ENCODE results near the gene DAZAP1. TPM values are rescaled to one million over a fixed set of nuclear protein-coding genes. Genes with fewer than 3 reads are reported as not detected.

DAZAP1 gene
- total RNA-seq, 1 experiment from 2014 or later: 360 TPM

DNA sequence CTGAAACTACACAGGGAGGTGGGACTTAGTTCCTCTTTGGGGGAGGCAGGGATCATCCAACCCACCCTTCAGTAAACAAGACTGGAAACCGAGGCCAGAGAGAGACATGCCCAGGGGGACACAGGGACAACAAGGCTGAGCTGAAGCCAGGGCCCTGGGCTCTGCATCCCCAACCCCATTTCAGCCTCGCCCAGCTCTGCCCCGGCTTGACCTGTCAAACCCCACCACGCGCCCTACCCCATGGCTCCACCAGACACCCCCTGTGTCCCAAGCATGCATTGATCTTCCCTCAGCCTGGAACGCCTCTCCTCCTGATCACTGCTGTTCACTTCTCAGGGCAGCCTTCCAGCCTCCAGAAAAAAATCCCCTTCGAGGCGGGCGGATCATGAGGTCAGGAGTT lies 40.6 kb downstream of the DAZAP1 start:
- Mint-ChIP-seq H3K9me3 (no peaks in the 10 kb centered on the region), H3K4me3 (no peak overlapping the region), H3K36me3 (no peaks in the 10 kb centered on the region), H3K4me1 (peaks cover 6% of the 10 kb centered on the region; the same call in 1 of the 2 replicates), H3K27ac (no peak overlapping the region), H3K27me3 (ENCODE audit: low read depth) (peaks cover 64% of the 10 kb centered on the region)
- POLR2A ChIA-PET: no interaction called here
- ATAC-seq: no peak
- CTCF ChIA-PET: no interaction called here
- DNase-seq (ENCODE audit: low spot score): no peak
- no peak for TF ChIP-seq NR3C1 (CRISPR knock-in tag; conservative IDR thresholded peaks at IDR 0.05; ENCODE audit: low read depth)

- Mint-ChIP-seq H3K9me3 (no peaks in the 10 kb centered on the region), H3K4me3 (no peak within 1 kb of the TSS), H3K4me1 (peaks cover 5% of the 10 kb centered on the region; the same call in 1 of the 2 replicates), H3K36me3 (no peaks in the 10 kb centered on the region), H3K27me3 (ENCODE audit: low read depth) (peaks cover 76% of the 10 kb centered on the region), H3K27ac (no peak within 1 kb of the TSS)
- DNase-seq (ENCODE audit: low spot score): peak; percentile 86
- ATAC-seq: peak; percentile 47
- TF ChIP-seq NFYB (CRISPR knock-in tag; conservative IDR thresholded peaks at IDR 0.05; ENCODE audit: low read depth) (peak; percentile 89), SP1 (CRISPR knock-in tag; conservative IDR thresholded peaks at IDR 0.05) (0 out of 2 replicates have a peak, but pooled peaks have one; percentile 23), MAX (CRISPR knock-in tag; IDR thresholded peaks at IDR 0.05) (peak; percentile 55), ZNF263 (CRISPR knock-in tag; IDR thresholded peaks at IDR 0.05; ENCODE audit: low read depth) (peak; percentile 89), TEAD1 (CRISPR knock-in tag; IDR thresholded peaks at IDR 0.05) (no peak)
- TF ChIP-seq, protein P1, sequence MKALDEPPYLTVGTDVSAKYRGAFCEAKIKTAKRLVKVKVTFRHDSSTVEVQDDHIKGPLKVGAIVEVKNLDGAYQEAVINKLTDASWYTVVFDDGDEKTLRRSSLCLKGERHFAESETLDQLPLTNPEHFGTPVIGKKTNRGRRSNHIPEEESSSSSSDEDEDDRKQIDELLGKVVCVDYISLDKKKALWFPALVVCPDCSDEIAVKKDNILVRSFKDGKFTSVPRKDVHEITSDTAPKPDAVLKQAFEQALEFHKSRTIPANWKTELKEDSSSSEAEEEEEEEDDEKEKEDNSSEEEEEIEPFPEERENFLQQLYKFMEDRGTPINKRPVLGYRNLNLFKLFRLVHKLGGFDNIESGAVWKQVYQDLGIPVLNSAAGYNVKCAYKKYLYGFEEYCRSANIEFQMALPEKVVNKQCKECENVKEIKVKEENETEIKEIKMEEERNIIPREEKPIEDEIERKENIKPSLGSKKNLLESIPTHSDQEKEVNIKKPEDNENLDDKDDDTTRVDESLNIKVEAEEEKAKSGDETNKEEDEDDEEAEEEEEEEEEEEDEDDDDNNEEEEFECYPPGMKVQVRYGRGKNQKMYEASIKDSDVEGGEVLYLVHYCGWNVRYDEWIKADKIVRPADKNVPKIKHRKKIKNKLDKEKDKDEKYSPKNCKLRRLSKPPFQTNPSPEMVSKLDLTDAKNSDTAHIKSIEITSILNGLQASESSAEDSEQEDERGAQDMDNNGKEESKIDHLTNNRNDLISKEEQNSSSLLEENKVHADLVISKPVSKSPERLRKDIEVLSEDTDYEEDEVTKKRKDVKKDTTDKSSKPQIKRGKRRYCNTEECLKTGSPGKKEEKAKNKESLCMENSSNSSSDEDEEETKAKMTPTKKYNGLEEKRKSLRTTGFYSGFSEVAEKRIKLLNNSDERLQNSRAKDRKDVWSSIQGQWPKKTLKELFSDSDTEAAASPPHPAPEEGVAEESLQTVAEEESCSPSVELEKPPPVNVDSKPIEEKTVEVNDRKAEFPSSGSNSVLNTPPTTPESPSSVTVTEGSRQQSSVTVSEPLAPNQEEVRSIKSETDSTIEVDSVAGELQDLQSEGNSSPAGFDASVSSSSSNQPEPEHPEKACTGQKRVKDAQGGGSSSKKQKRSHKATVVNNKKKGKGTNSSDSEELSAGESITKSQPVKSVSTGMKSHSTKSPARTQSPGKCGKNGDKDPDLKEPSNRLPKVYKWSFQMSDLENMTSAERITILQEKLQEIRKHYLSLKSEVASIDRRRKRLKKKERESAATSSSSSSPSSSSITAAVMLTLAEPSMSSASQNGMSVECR (CRISPR knock-in tag; IDR thresholded peaks at IDR 0.05; ENCODE audit: borderline replicate concordance): no peak
- TF ChIP-seq, protein P2, sequence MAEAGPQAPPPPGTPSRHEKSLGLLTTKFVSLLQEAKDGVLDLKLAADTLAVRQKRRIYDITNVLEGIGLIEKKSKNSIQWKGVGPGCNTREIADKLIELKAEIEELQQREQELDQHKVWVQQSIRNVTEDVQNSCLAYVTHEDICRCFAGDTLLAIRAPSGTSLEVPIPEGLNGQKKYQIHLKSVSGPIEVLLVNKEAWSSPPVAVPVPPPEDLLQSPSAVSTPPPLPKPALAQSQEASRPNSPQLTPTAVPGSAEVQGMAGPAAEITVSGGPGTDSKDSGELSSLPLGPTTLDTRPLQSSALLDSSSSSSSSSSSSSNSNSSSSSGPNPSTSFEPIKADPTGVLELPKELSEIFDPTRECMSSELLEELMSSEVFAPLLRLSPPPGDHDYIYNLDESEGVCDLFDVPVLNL (CRISPR knock-in tag; IDR thresholded peaks at IDR 0.05; ENCODE audit: borderline replicate concordance, low read depth): no peak
- POLR2A ChIA-PET: interaction anchor here (0.6 kb wide), 1 partner anchor 14 kb away, joined by 3 read pairs; no protein-coding TSS in a partner anchor
- CTCF ChIA-PET: interaction anchor here (1.0 to 1.4 kb wide), 3 partner anchors 18 to 170 kb away, joined by 3 to 5 read pairs (median 3); no protein-coding TSS in a partner anchor
These were observed 42.4 kb downstream of the DAZAP1 start, which contains the start of gene APC2 for GRCh38 chr19:1449467-1450442. APC2 (plus strand) TSS chr19:1450121; CDS start chr19:1453002, 2,881 bp downstream.

GRCh38 chr19:1450735-1451731 lies 43.6 kb downstream of the DAZAP1 start:
- Mint-ChIP-seq H3K27me3 (ENCODE audit: low read depth) (peaks cover 75% of the 10 kb centered on the region), H3K9me3 (no peaks in the 10 kb centered on the region), H3K27ac (no peak overlapping the region), H3K4me1 (peaks cover 5% of the 10 kb centered on the region; the same call in 1 of the 2 replicates), H3K4me3 (no peak overlapping the region), H3K36me3 (no peaks in the 10 kb centered on the region)
- TF ChIP-seq SMAD3 (CRISPR knock-in tag; IDR thresholded peaks at IDR 0.05; ENCODE audit: borderline replicate concordance): no peak
- no peak for TF ChIP-seq ATF1 (CRISPR knock-in tag; IDR thresholded peaks at IDR 0.05)
- TF ChIP-seq, protein P3, sequence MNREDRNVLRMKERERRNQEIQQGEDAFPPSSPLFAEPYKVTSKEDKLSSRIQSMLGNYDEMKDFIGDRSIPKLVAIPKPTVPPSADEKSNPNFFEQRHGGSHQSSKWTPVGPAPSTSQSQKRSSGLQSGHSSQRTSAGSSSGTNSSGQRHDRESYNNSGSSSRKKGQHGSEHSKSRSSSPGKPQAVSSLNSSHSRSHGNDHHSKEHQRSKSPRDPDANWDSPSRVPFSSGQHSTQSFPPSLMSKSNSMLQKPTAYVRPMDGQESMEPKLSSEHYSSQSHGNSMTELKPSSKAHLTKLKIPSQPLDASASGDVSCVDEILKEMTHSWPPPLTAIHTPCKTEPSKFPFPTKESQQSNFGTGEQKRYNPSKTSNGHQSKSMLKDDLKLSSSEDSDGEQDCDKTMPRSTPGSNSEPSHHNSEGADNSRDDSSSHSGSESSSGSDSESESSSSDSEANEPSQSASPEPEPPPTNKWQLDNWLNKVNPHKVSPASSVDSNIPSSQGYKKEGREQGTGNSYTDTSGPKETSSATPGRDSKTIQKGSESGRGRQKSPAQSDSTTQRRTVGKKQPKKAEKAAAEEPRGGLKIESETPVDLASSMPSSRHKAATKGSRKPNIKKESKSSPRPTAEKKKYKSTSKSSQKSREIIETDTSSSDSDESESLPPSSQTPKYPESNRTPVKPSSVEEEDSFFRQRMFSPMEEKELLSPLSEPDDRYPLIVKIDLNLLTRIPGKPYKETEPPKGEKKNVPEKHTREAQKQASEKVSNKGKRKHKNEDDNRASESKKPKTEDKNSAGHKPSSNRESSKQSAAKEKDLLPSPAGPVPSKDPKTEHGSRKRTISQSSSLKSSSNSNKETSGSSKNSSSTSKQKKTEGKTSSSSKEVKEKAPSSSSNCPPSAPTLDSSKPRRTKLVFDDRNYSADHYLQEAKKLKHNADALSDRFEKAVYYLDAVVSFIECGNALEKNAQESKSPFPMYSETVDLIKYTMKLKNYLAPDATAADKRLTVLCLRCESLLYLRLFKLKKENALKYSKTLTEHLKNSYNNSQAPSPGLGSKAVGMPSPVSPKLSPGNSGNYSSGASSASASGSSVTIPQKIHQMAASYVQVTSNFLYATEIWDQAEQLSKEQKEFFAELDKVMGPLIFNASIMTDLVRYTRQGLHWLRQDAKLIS (CRISPR knock-in tag; IDR thresholded peaks at IDR 0.05; ENCODE audit: borderline replicate concordance): no peak
- TF ChIP-seq, protein P4, sequence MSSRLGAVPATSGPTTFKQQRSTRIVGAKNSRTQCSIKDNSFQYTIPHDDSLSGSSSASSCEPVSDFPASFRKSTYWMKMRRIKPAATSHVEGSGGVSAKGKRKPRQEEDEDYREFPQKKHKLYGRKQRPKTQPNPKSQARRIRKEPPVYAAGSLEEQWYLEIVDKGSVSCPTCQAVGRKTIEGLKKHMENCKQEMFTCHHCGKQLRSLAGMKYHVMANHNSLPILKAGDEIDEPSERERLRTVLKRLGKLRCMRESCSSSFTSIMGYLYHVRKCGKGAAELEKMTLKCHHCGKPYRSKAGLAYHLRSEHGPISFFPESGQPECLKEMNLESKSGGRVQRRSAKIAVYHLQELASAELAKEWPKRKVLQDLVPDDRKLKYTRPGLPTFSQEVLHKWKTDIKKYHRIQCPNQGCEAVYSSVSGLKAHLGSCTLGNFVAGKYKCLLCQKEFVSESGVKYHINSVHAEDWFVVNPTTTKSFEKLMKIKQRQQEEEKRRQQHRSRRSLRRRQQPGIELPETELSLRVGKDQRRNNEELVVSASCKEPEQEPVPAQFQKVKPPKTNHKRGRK (CRISPR knock-in tag; IDR thresholded peaks at IDR 0.05; ENCODE audit: borderline replicate concordance): no peak
- TF ChIP-seq GTF2I (CRISPR knock-in tag; conservative IDR thresholded peaks at IDR 0.05): peak; percentile 80
- ATAC-seq (no peak), DNase-seq (ENCODE audit: low spot score) (no peak)
- ChIA-PET POLR2A (interaction anchor here (0.8 kb wide), 1 partner anchor 24 kb away, joined by 3 read pairs; no protein-coding TSS in a partner anchor), CTCF (interaction anchor here (1.4 kb wide), 2 partner anchors 17 to 171 kb away, joined by 3 to 5 read pairs; no protein-coding TSS in a partner anchor)
